Spleen (tissue), 11 donors: ENCODE measurements around the gene PEDS1. TPM values are rescaled to one million over a fixed set of nuclear protein-coding genes. Genes with fewer than 3 reads are reported as not detected.

Experiments
- DNase-seq: peaks from one replicate; pipeline ENCODE4 v3.0.0-alpha.2; 2020
- H3K27ac ChIP-seq, 8 donors: fragments of 200-600 bp; sonication (generic) in 7 of 8; 1 replicate in 4 of 8; 2 replicates in 4 of 8; pipeline versions ENCODE4 v1.5.0 to v1.8.0; 2016 to 2021; ENCODE audit warnings: inconsistent platforms in 4 of 8, mild to moderate bottlenecking in 4 of 8, moderate library complexity in 1 of 8
- H3K27me3 ChIP-seq, 7 donors: fragments of 200-600 bp; sonication (generic) in 6 of 7; replicated peaks in 1 of 7; 1 replicate in 4 of 7; 2 replicates in 3 of 7; pipeline versions ENCODE4 v1.5.0 to v1.8.0; 2016 to 2021; ENCODE audit warnings: inconsistent platforms in 3 of 7, mild to moderate bottlenecking in 1 of 7
- H3K36me3 ChIP-seq, 6 donors: fragments of 200-600 bp; sonication (generic) in 5 of 6; 1 replicate in 4 of 6; 2 replicates in 2 of 6; pipeline versions ENCODE4 v1.5.0 to v1.8.0; 2016 to 2021; ENCODE audit warnings: inconsistent platforms in 2 of 6
- H3K4me1 ChIP-seq, 6 donors: fragments of 200-600 bp; sonication (generic) in 5 of 6; 1 replicate in 3 of 6; 2 replicates in 3 of 6; pipeline versions ENCODE4 v1.5.0 to v1.8.0; 2016 to 2021; ENCODE audit warnings: inconsistent platforms in 3 of 6
- H3K4me3 ChIP-seq, 8 donors: fragments of 200-600 bp; sonication (generic) in 7 of 8; 1 replicate in 4 of 8; 2 replicates in 4 of 8; pipeline versions ENCODE4 v1.5.0 to v1.8.0; 2016 to 2021; ENCODE audit warnings: inconsistent platforms in 4 of 8, mild to moderate bottlenecking in 4 of 8, moderate library complexity in 2 of 8
- H3K9me3 ChIP-seq, 8 donors: fragments of 200-600 bp; sonication (generic) in 7 of 8; 1 replicate in 4 of 8; 2 replicates in 4 of 8; pipeline versions ENCODE4 v1.5.0 to v1.8.0; 2016 to 2021; ENCODE audit warnings: inconsistent platforms in 4 of 8
- POLR2A ChIP-seq, 3 donors: fragments of 450-650 bp; IDR thresholded peaks; one replicate each; pipeline ENCODE4 v1.5.1; 2017; ENCODE audit warnings: antibody characterized with exemption in 3 of 3, mild to moderate bottlenecking in 1 of 3
- POLR2AphosphoS5 ChIP-seq, 3 donors: sonication (generic); formaldehyde crosslinking; IDR thresholded peaks; one replicate each; pipeline ENCODE4 v1.5.1; 2017; ENCODE audit warnings: antibody characterized with exemption in 3 of 3
- WGBS, 5 donors: extraction: QIAGEN DNeasy Blood & Tissue Kit in 3 of 5; methylation state at CpG; one replicate each; pipeline versions ENCODE4 v1.1.5 to v1.1.7; 2013 to 2018; 5-methylcytosine and 5-hydroxymethylcytosine counted together
- intact Hi-C: fragments of 100-400 bp; cut with DNase I; formaldehyde crosslinking; loops from one replicate; pipeline ENCODE4 v1.15.0; 2023; ENCODE audit warnings: low total_unique reads
- polyA plus RNA-seq, 3 donors: library from polyadenylated mRNA; stranded (reverse); fragments of 200-250 nt; gene quantifications; one replicate each; pipeline ENCODE4 v1.2.1, GENCODE V29; 2013
- total RNA-seq, 7 donors: library from RNA; depleted of rRNA in 3 of 7; stranded (reverse); fragments of >200 nt in 3 of 7; fragmentation: NEBNext Ultra II Directional in 4 of 7; extraction: Animal tissue kit (Norgen Biotek cat#: 25700) in 4 of 7; gene quantifications; one replicate each; pipeline versions ENCODE4 v1.1.0 to v1.2.1, GENCODE V29; 2016 to 2021
- TF ChIP-seq, protein P1 (sequence below), 11 experiments: fragments of 200-600 bp in 7 of 11; fragments of 450-650 bp in 4 of 11; sonication (generic) in 4 of 11; IDR thresholded peaks in 8 of 11; conservative IDR thresholded peaks in 3 of 11; 1 replicate in 7 of 11; 2 replicates in 4 of 11; pipeline versions ENCODE4 v1.4.0 to v1.8.0; 2016 to 2021; ENCODE audit warnings: antibody characterized with exemption in 11 of 11, inconsistent platforms in 4 of 11, mild to moderate bottlenecking in 1 of 11
- donor health status: healthy with polysubstance abuse.
- donor health status: DM: no; HTN: no; CAD: no; lungs with moderate emphysema.
- donor health status: DM: no; HTN: no; CAD: no.
- donor health status: Bipolar disorder and iron deficiency.
- donor health status: healthy.
- donor health status: DM: no; HTN: no; CAD: no.
- donor health status: DM: yes; HTN: yes; CAD: no.

Gene PEDS1
- total and polyA plus RNA-seq, 10 donors: 9.6 to 24.8 (median 15.7) TPM

DNA sequence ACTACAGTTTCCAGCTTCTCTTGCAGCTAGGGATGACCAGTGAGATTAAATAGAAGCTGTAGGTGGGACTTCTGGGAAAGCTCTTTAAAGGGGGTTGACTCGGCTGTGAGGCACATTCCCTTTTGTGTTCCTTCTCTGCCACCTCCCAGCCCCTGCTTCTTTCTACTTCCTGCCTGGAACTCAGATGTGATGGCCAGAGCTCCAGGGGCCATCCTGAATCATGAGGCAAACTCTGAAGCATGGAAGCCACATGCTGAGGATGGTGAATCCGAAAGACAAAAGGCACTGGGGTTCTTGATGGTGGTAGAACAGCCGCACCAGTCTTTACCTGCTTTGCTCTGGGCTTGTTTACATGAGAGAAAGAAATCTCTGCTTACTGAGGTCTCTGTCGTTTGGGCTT, 46.2 kb upstream of the PEDS1 start:
- H3K27ac ChIP-seq: no peak overlapping the region
- 79 to 88% (median 82%) methylated on average over 4 of the region's 4 CpGs for WGBS, 5 donors
- intact Hi-C loops: loop anchor here (10.0 kb wide), 1 partner anchor 75 kb away; no protein-coding TSS in a partner anchor
- H3K4me3 ChIP-seq: no peak overlapping the region
- peaks cover 0 to 13% (median 0%) of the 10 kb centered on the region in 6 donors for H3K36me3 ChIP-seq
- DNase-seq: no peak
- TF ChIP-seq, protein P1, sequence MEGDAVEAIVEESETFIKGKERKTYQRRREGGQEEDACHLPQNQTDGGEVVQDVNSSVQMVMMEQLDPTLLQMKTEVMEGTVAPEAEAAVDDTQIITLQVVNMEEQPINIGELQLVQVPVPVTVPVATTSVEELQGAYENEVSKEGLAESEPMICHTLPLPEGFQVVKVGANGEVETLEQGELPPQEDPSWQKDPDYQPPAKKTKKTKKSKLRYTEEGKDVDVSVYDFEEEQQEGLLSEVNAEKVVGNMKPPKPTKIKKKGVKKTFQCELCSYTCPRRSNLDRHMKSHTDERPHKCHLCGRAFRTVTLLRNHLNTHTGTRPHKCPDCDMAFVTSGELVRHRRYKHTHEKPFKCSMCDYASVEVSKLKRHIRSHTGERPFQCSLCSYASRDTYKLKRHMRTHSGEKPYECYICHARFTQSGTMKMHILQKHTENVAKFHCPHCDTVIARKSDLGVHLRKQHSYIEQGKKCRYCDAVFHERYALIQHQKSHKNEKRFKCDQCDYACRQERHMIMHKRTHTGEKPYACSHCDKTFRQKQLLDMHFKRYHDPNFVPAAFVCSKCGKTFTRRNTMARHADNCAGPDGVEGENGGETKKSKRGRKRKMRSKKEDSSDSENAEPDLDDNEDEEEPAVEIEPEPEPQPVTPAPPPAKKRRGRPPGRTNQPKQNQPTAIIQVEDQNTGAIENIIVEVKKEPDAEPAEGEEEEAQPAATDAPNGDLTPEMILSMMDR (IDR thresholded peaks at IDR 0.05 in 8 of 11, conservative IDR thresholded peaks at IDR 0.05 in 3 of 11): no peak
- TF ChIP-seq POLR2A (IDR thresholded peaks at IDR 0.05): no peak
- no peak for TF ChIP-seq POLR2AphosphoS5 (IDR thresholded peaks at IDR 0.05)
- peaks cover 0 to 19% (median 6%) of the 10 kb centered on the region in 8 donors for H3K9me3 ChIP-seq
- H3K4me1 ChIP-seq: peaks cover 0 to 38% (median 15%) of the 10 kb centered on the region in 6 donors
- H3K27me3 ChIP-seq: no peaks in the 10 kb centered on the region

GRCh38 chr20:50198716-50199115, 45.2 kb upstream of the PEDS1 start:
- Histone ChIP-seq H3K27ac (peak overlapping the region in 2 of 8 donors; percentile 7 to 21), H3K27me3 (no peaks in the 10 kb centered on the region), H3K4me1 (peaks cover under 1 to 47% (median 22%) of the 10 kb centered on the region in 6 donors), H3K4me3 (no peak overlapping the region), H3K36me3 (peaks cover 0 to 23% (median 4%) of the 10 kb centered on the region in 6 donors), H3K9me3 (peaks cover 0 to 10% (median 4%) of the 10 kb centered on the region in 8 donors)
- TF ChIP-seq POLR2AphosphoS5 (IDR thresholded peaks at IDR 0.05) (no peak), POLR2A (IDR thresholded peaks at IDR 0.05) (no peak)
- TF ChIP-seq, protein P1 (IDR thresholded peaks at IDR 0.05 in 8 of 11, conservative IDR thresholded peaks at IDR 0.05 in 3 of 11): no peak
- intact Hi-C loops: loop anchor here (10.0 kb wide), 1 partner anchor 76 kb away; no protein-coding TSS in a partner anchor
- no peak for DNase-seq
- WGBS, 5 donors: 84 to 97% (median 96%) methylated on average over 1 of the region's 1 CpG

DNA sequence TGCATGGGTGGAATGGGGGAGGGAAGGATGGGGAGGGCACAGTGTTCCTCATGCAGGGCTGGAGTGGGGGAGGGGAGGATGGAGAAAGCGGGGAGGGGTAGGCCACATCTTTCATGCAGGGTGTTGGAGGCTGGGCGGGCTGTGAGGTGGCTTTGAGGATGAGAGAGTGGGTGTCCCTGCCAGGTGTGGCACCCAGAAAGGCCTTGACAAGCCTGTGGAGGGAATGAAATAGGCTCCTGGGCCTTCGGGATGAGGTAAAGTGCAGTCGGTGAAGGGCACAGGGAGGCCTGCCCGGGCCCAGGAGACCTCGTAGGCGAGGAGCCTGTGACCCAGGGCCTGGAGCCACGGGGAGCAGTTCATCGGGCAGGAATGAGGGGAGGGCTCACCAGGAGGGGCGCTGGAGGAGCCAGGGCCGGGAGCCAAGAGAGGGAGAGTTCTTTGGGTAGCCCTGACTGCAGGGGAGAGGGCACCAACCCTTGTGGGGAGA, 44.7 kb upstream of the PEDS1 start:
- 69 to 84% (median 76%) methylated on average over 11 of the region's 11 CpGs for WGBS, 5 donors
- TF ChIP-seq, protein P1 (IDR thresholded peaks at IDR 0.05 in 8 of 11, conservative IDR thresholded peaks at IDR 0.05 in 3 of 11): no peak
- TF ChIP-seq POLR2A (IDR thresholded peaks at IDR 0.05) (no peak), POLR2AphosphoS5 (IDR thresholded peaks at IDR 0.05) (peak; percentile 49 to 65 (median 51))
- intact Hi-C loops: loop anchor here (10.0 kb wide), 1 partner anchor 77 kb away; no protein-coding TSS in a partner anchor
- Histone ChIP-seq H3K9me3 (peaks cover 0 to 9% (median 2%) of the 10 kb centered on the region in 8 donors), H3K27me3 (no peaks in the 10 kb centered on the region), H3K27ac (peak overlapping the region in 2 of 8 donors; percentile 7 to 21), H3K4me3 (no peak overlapping the region), H3K36me3 (peaks cover 0 to 28% (median 6%) of the 10 kb centered on the region in 6 donors), H3K4me1 (peaks cover 6 to 52% (median 27%) of the 10 kb centered on the region in 6 donors)
- no peak for DNase-seq

DNA sequence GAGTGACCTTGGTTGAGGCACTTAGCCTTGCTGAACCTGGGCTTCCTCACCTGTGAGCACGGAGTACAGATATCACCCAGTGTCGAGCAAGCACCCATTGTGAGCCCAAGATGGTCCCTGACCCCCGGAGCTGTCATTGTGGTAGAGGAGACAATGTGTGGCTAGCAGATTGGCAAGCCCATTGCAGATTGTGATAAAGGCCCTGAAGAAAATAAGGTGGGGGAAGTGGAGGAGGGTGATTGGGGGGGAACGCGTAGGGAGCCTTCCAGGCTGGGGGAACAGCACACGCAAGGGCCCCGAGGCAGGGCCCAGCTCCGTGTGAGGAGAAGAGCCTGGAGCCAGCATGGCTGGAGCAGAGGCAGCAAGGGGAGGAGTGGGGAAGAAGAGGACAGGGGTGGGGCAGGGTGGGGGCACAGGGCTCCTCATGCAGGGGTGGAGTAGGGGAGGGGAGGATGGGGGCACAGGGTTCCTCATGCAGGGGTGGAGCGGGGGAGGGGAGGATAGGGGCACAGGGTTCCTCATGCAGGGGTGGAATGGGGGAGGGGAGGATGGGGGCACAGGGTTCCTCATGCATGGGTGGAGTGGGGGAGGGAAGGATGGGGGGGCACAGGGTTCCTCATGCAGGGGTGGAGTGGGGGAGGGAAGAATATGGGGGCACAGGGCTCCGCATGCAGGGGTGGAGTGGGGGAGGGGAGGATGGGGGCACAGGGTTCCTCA, 44.1 kb upstream of the PEDS1 start:
- Histone ChIP-seq H3K4me3 (no peak overlapping the region), H3K36me3 (peaks cover 0 to 34% (median 6%) of the 10 kb centered on the region in 6 donors), H3K9me3 (peaks cover 0 to 9% (median 2%) of the 10 kb centered on the region in 8 donors), H3K4me1 (peaks cover 12 to 58% (median 33%) of the 10 kb centered on the region in 6 donors), H3K27me3 (no peaks in the 10 kb centered on the region), H3K27ac (peak overlapping the region in 4 of 8 donors; percentile 18 to 100 (median 73))
- intact Hi-C loops: loop anchor here (10.0 kb wide), 1 partner anchor 77 kb away; no protein-coding TSS in a partner anchor
- TF ChIP-seq, protein P1 (IDR thresholded peaks at IDR 0.05 in 8 of 11, conservative IDR thresholded peaks at IDR 0.05 in 3 of 11): no peak
- TF ChIP-seq POLR2AphosphoS5 (IDR thresholded peaks at IDR 0.05): peak; percentile 15 to 46 (median 29)
- no peak for DNase-seq
- WGBS, 5 donors: 74 to 93% (median 77%) methylated on average over 10 of the region's 10 CpGs
